Measurements from ENCODE around the gene C1QL1. TPM values are rescaled to one million over a fixed set of nuclear protein-coding genes. Genes with fewer than 3 reads are reported as not detected.

Gene C1QL1
- total and polyA plus RNA-seq, 2 of the 13 experiments (the other 11 are each of a cell fraction or from before 2014, with no cell fraction given): 0.11 TPM

- Histone ChIP-seq H3K9ac (ENCODE audit: insufficient read depth, low read depth, low read length) (no peak overlapping the region), H3K4me3 (replicated peaks in 1 of 3; ENCODE audit: insufficient read depth in 1 of 3, low read depth in 2 of 3, low read length in 3 of 3) (peak overlapping the region in 1 of 3 experiments; percentile 63; a peak in 1 of 6 replicates), H3K4me2 (ENCODE audit: low read depth, low read length) (peak overlapping the region; percentile 76; the same call in 1 of the 2 replicates), H3K9me3 (ENCODE audit: low read length) (no peaks in the 10 kb centered on the region), H4K20me1 (ENCODE audit: insufficient read depth, low read length) (no peaks in the 10 kb centered on the region; the same call in 1 of the 2 replicates), H2AFZ (ENCODE audit: low read length) (no peak overlapping the region), H3K4me1 (ENCODE audit: insufficient read depth, low read length) (peaks cover 69% of the 10 kb centered on the region), H3K79me2 (ENCODE audit: insufficient read depth, low read length) (no peaks in the 10 kb centered on the region), H3K27ac (ENCODE audit: extremely low read length, insufficient read depth, low read length) (no peak overlapping the region), H3K36me3 (replicated peaks in 1 of 2; ENCODE audit: control insufficient read depth in 1 of 2, insufficient read depth in 2 of 2, low read length in 2 of 2) (no peaks in the 10 kb centered on the region), H3K27me3 (ENCODE audit: control insufficient read depth in 1 of 2, insufficient read depth in 2 of 2, low read length in 2 of 2) (peaks cover 10 to 56% of the 10 kb centered on the region in 2 experiments; a peak in 4 of 5 replicates)
- ATAC-seq (no peak), DNase-seq (ENCODE audit: low spot score) (no peak), FAIRE-seq (no peak)
- POLR2A ChIA-PET: interaction anchor here (0.7 to 1.3 kb wide), 4 partner anchors 8 to 140 kb away, joined by 3 to 5 read pairs (median 3); partner anchors contain the start of gene EFTUD2
- TF ChIP-seq NR2F6 (IDR thresholded peaks at IDR 0.05): no peak
- no peak for TF ChIP-seq NR2F6 (CRISPR knock-in tag; IDR thresholded peaks at IDR 0.05)
- TF ChIP-seq MXI1 (IDR thresholded peaks at IDR 0.05; ENCODE audit: borderline replicate concordance, low read depth, low read length): 0 out of 3 replicates have a peak, but pooled peaks have one; percentile 23
- TF ChIP-seq ZNF552 (CRISPR knock-in tag; IDR thresholded peaks at IDR 0.05; ENCODE audit: borderline replicate concordance): no peak
- TF ChIP-seq ZNF24 (IDR thresholded peaks at IDR 0.05): no peak
- TF ChIP-seq ZFY (CRISPR knock-in tag; IDR thresholded peaks at IDR 0.05): peak; percentile 4; the same call in 1 of the 2 replicates
- TF ChIP-seq ATRX (CRISPR knock-in tag; IDR thresholded peaks at IDR 0.05; ENCODE audit: borderline replicate concordance): no peak
- TF ChIP-seq ZMYM3 (CRISPR knock-in tag; IDR thresholded peaks at IDR 0.05): no peak
- no peak for TF ChIP-seq ZNF138 (CRISPR knock-in tag; IDR thresholded peaks at IDR 0.05; ENCODE audit: low read depth)
- TF ChIP-seq TIGD3 (CRISPR knock-in tag; IDR thresholded peaks at IDR 0.05; ENCODE audit: borderline replicate concordance): no peak
- CTCF ChIA-PET (ENCODE audit: low intra/inter-chr PET ratio, low total read pairs): interaction anchor here (1.1 to 1.5 kb wide), 3 partner anchors 106 to 111 kb away, joined by 3 to 10 read pairs (median 4); no protein-coding TSS in a partner anchor
- BruUV-seq (replicated peaks): no TSS peak
- in situ Hi-C loops (cut with HindIII; ENCODE audit: extremely low pct_ligation_motif_present, low pct_unique_long_range_greater_than_20kb) (no loop called here), intact Hi-C loops (cut with micrococcal nuclease; ENCODE audit: unreplicated experiment) (no loop called here)
- 50% methylated on average over 13 of the region's 13 CpGs for WGBS (ENCODE audit: low lambda C conversion rate)
Measured at GRCh38 chr17:44910231-44911106, 57.6 kb downstream of the C1QL1 start.

Small RNA genes within 50 kb of the gene (microRNA-seq; reads per million reads assigned to microRNA genes)
- 1.7 reads per million, percentile 3 among the genes with 10 or more reads in this experiment for gene MIR6783

Small RNA genes within 50 kb of the gene (small RNA-seq; reads per million reads assigned to genes)
- gene AC015936.2 (ENCODE audit: insufficient read depth in 2 of 3, insufficient read length in 3 of 3, low read depth in 2 of 3, low replicate concordance in 1 of 3) (0 reads per million in 3 experiments), gene MIR6783 (ENCODE audit: insufficient read depth in 2 of 3, insufficient read length in 3 of 3, low read depth in 2 of 3, low replicate concordance in 1 of 3) (0.41 to 2.9 (median 0.97) reads per million in 3 experiments)

Other genes starting within 250 kb of the C1QL1 start
- gene ADAM11, start 209.3 kb downstream of the C1QL1 start, total RNA-seq (2016; rRNA removed; fragmentation: Illumina TruSeq; extraction: Trizol): 0.44 and 0.91 TPM in 2 replicates
- 0.33 and 0.38 TPM in 2 replicates for gene ADAM11, start 209.3 kb downstream of the C1QL1 start, polyA plus RNA-seq (2011; rRNA removed)
- 1.7 and 2.0 TPM in 2 replicates for gene GJC1, start 138.0 kb downstream of the C1QL1 start, total RNA-seq (2016; rRNA removed; fragmentation: Illumina TruSeq; extraction: Trizol)
- 1.2 and 1.7 TPM in 2 replicates for gene GJC1, start 138.0 kb downstream of the C1QL1 start, polyA plus RNA-seq (2011; rRNA removed)
- gene HIGD1B, start 120.4 kb downstream of the C1QL1 start, total RNA-seq (2016; rRNA removed; fragmentation: Illumina TruSeq; extraction: Trizol): not detected in 2 replicates
- gene HIGD1B, start 120.4 kb downstream of the C1QL1 start, polyA plus RNA-seq (2011; rRNA removed): not detected in 2 replicates
- gene EFTUD2, start 68.9 kb downstream of the C1QL1 start, total RNA-seq (2016; rRNA removed; fragmentation: Illumina TruSeq; extraction: Trizol): 137 and 310 TPM in 2 replicates
- gene EFTUD2, start 68.9 kb downstream of the C1QL1 start, polyA plus RNA-seq (2011; rRNA removed): 107 and 111 TPM in 2 replicates
- gene GFAP, start 52.8 kb downstream of the C1QL1 start, total RNA-seq (2016; rRNA removed; fragmentation: Illumina TruSeq; extraction: Trizol): 0.11 and 0.35 TPM in 2 replicates
- gene GFAP, start 52.8 kb downstream of the C1QL1 start, polyA plus RNA-seq (2011; rRNA removed): 0.16 and 0.29 TPM in 2 replicates
- 14.5 and 15.3 TPM in 2 replicates for gene KIF18B, start 20.5 kb downstream of the C1QL1 start, total RNA-seq (2016; rRNA removed; fragmentation: Illumina TruSeq; extraction: Trizol)
- gene KIF18B, start 20.5 kb downstream of the C1QL1 start, polyA plus RNA-seq (2011; rRNA removed): 13.2 and 15.2 TPM in 2 replicates
- 29.2 and 31.1 TPM in 2 replicates for gene DCAKD, start 83.3 kb upstream of the C1QL1 start, total RNA-seq (2016; rRNA removed; fragmentation: Illumina TruSeq; extraction: Trizol)
- 25.9 and 30.2 TPM in 2 replicates for gene DCAKD, start 83.3 kb upstream of the C1QL1 start, polyA plus RNA-seq (2011; rRNA removed)
- 142 and 194 TPM in 2 replicates for gene NMT1, start 93.0 kb upstream of the C1QL1 start, total RNA-seq (2016; rRNA removed; fragmentation: Illumina TruSeq; extraction: Trizol)
- gene NMT1, start 93.0 kb upstream of the C1QL1 start, polyA plus RNA-seq (2011; rRNA removed): 71.9 and 75.7 TPM in 2 replicates
- 5.5 and 11.3 TPM in 2 replicates for gene PLCD3, start 164.2 kb upstream of the C1QL1 start, total RNA-seq (2016; rRNA removed; fragmentation: Illumina TruSeq; extraction: Trizol)
- 39.1 and 46.1 TPM in 2 replicates for gene PLCD3, start 164.2 kb upstream of the C1QL1 start, polyA plus RNA-seq (2011; rRNA removed)
- 8.8 and 16.1 TPM in 2 replicates for gene ACBD4, start 167.4 kb upstream of the C1QL1 start, total RNA-seq (2016; rRNA removed; fragmentation: Illumina TruSeq; extraction: Trizol)
- gene ACBD4, start 167.4 kb upstream of the C1QL1 start, polyA plus RNA-seq (2011; rRNA removed): 26.9 and 34.1 TPM in 2 replicates
- gene HEXIM1, start 180.2 kb upstream of the C1QL1 start, total RNA-seq (2016; rRNA removed; fragmentation: Illumina TruSeq; extraction: Trizol): 10.5 and 14.8 TPM in 2 replicates
- gene HEXIM1, start 180.2 kb upstream of the C1QL1 start, polyA plus RNA-seq (2011; rRNA removed): 16.3 and 16.6 TPM in 2 replicates
- gene HEXIM2, start 193.6 kb upstream of the C1QL1 start, total RNA-seq (2016; rRNA removed; fragmentation: Illumina TruSeq; extraction: Trizol): 27.1 and 30.8 TPM in 2 replicates
- gene HEXIM2, start 193.6 kb upstream of the C1QL1 start, polyA plus RNA-seq (2011; rRNA removed): 31.8 and 32.4 TPM in 2 replicates

Measured in HepG2 (cell line).